GM12878 (cell line): ENCODE results near the gene DHRS7B. TPM values are rescaled to one million over a fixed set of nuclear protein-coding genes. Genes with fewer than 3 reads are reported as not detected.
"Not testable (repeated sequence)": the region's sequence is repeated elsewhere in the genome, so short reads cannot be mapped to it uniquely, and the experiment has no call there.

Experiments used
- ATAC-seq: fragments of 200-7000 bp; cut with Tn5 transposase; 3 replicates; pipeline ENCODE4 v1.9.1; 2020; ENCODE audit warnings: mild to moderate bottlenecking, moderate library complexity
- BruUV-seq: library from RNA; stranded (reverse); fragments of 400-500 nt; replicated peaks from 2 replicates; lab custom pipeline; 2021; lab: Mats Ljungman, UMichigan
- CTCF ChIA-PET: fragments of 300-600 bp; sonication (Branson Sonifier 250); formaldehyde crosslinking; extraction: SDS; loops from one replicate; lab custom pipeline; 2021; ENCODE audit warnings: inconsistent platforms; lab: Yijun Ruan, JAX
- POLR2A ChIA-PET: fragments of 350-600 bp; formaldehyde crosslinking; extraction: SDS; loops from one replicate; lab custom pipeline; 2021; ENCODE audit warnings: inconsistent platforms; lab: Charles Lee
- RAD21 ChIA-PET: fragments of 300-600 bp; sonication (Branson Sonifier 250); formaldehyde crosslinking; loops from one replicate; lab custom pipeline; 2023; ENCODE audit warnings: antibody characterized with exemption; ENCODE audit not compliant: unreplicated experiment; lab: Charles Lee
- SMC1A ChIA-PET: fragments of 300-600 bp; sonication (Branson Sonifier 250); formaldehyde crosslinking; loops from one replicate; lab custom pipeline; 2023; ENCODE audit not compliant: unreplicated experiment, uncharacterized antibody; lab: Charles Lee
- DNase-seq: peaks from one replicate; pipeline ENCODE4 v3.0.0-alpha.2; 2011; ENCODE audit warnings: low read depth, low spot score
- FAIRE-seq: peaks from 3 replicates; lab custom pipeline; 2011; peaks lifted over from hg19 to GRCh38; lab: Jason Lieb, UNC
- H2AFZ ChIP-seq: 2 replicates; pipeline ENCODE4 v1.6.0; 2011; ENCODE audit warnings: low read depth, low read length, control low read depth; ENCODE audit not compliant: control insufficient read depth
- H3K27ac ChIP-seq: 2 replicates; pipeline ENCODE4 v1.5.1; 2011; ENCODE audit warnings: control low read depth; ENCODE audit not compliant: control insufficient read depth, insufficient read depth
- H3K27me3 ChIP-seq, 2 experiments: replicated peaks in 1 of 2; 2 replicates each; pipeline versions ENCODE4 v1.6.0 to v1.6.1; 2011; ENCODE audit warnings: low read length in 1 of 2; ENCODE audit not compliant: control insufficient read depth in 2 of 2, insufficient read depth in 2 of 2
- H3K36me3 ChIP-seq, 2 experiments: 2 replicates each; pipeline ENCODE4 v1.5.1; 2011; ENCODE audit warnings: low read length in 1 of 2; ENCODE audit not compliant: control insufficient read depth in 2 of 2, insufficient read depth in 2 of 2
- H3K4me1 ChIP-seq: 2 replicates; pipeline ENCODE4 v1.6.1; 2011; ENCODE audit warnings: mild to moderate bottlenecking, low read length, moderate library complexity, mixed read lengths; ENCODE audit not compliant: control insufficient read depth, insufficient read depth
- H3K4me2 ChIP-seq: 2 replicates; pipeline ENCODE4 v1.6.0; 2011; ENCODE audit warnings: control low read depth; ENCODE audit not compliant: control insufficient read depth, insufficient read depth
- H3K4me3 ChIP-seq: fragments of 200-600 bp; sonication (generic); 2 replicates; pipeline ENCODE4 v1.5.1; 2016
- H3K79me2 ChIP-seq: 2 replicates; pipeline ENCODE4 v1.6.0; 2011; ENCODE audit warnings: low read length; ENCODE audit not compliant: control insufficient read depth, insufficient read depth
- H3K9ac ChIP-seq: 2 replicates; pipeline ENCODE4 v1.8.0; 2011; ENCODE audit warnings: low read length, control low read depth, mixed read lengths; ENCODE audit not compliant: control insufficient read depth, insufficient read depth
- H3K9me3 ChIP-seq: replicated peaks from 3 replicates; pipeline ENCODE4 v1.5.1; 2011; ENCODE audit warnings: mild to moderate bottlenecking, low read length; ENCODE audit not compliant: control insufficient read depth, insufficient read depth
- H4K20me1 ChIP-seq: 2 replicates; pipeline ENCODE4 v1.6.0; 2011; ENCODE audit not compliant: control insufficient read depth, insufficient read depth
- JUND ChIP-seq: IDR thresholded peaks from 2 replicates; pipeline ENCODE4 v1.6.1; 2012; ENCODE audit warnings: low read depth, mild to moderate bottlenecking, low read length, improper control_type of control experiment, moderate library complexity
- REST ChIP-seq: IDR thresholded peaks from 2 replicates; pipeline ENCODE4 v1.6.1; 2012; ENCODE audit warnings: mild to moderate bottlenecking, low read depth, low read length
- WRNIP1 ChIP-seq: IDR thresholded peaks from 2 replicates; pipeline ENCODE4 v1.6.1; 2011; ENCODE audit warnings: low read depth, low read length, improper control_type of control experiment, borderline replicate concordance
- WGBS: methylation state at CpG from one replicate; pipeline ENCODE4 v1.1.6; 2016; ENCODE audit warnings: low lambda C conversion rate; ENCODE audit not compliant: insufficient replicate concordance, insufficient coverage; ENCODE audit errors: missing lambda C conversion rate; 5-methylcytosine and 5-hydroxymethylcytosine counted together
- in situ Hi-C: fragments of 300-500 bp; cut with MboI; formaldehyde crosslinking; loops from 9 replicates; pipeline ENCODE4 v1.14.3; 2018; ENCODE audit warnings: mixed read lengths
- intact Hi-C: fragments of 100-400 bp; cut with micrococcal nuclease; formaldehyde crosslinking; loops from one replicate; pipeline ENCODE4 v1.14.2; 2022; ENCODE audit not compliant: unreplicated experiment
- polyA plus RNA-seq, 11 experiments: library from polyadenylated mRNA; depleted of rRNA in 4 of 11; unstranded in 6 of 11; stranded (reverse) in 5 of 11; fragments of >200 nt; fragmentation: Nextera tagmentation in 4 of 11; fragmentation: Illumina TruSeq in 1 of 11; extraction: Ambion mirVana in 4 of 11; extraction: Trizol in 1 of 11; gene quantifications; 1 replicate in 1 of 11; 2 replicates in 10 of 11; pipeline versions ENCODE4 v1.2.1 to v1.2.3, GENCODE V29; 2011 to 2016; ENCODE audit warnings: inconsistent platforms in 2 of 11, missing spikeins in 2 of 11, low read depth in 1 of 11
- total RNA-seq, 4 experiments: library from RNA; depleted of rRNA in 3 of 4; stranded (reverse); fragments of >200 nt in 3 of 4; fragmentation: Illumina TruSeq in 1 of 4; extraction: Trizol in 1 of 4; gene quantifications; 2 replicates each; pipeline versions ENCODE4 v1.2.1 to v1.2.3, GENCODE V29; 2013 to 2021
- TF ChIP-seq, protein P1 (sequence below), 3 experiments: IDR thresholded peaks in 2 of 3; conservative IDR thresholded peaks in 1 of 3; 2 replicates each; pipeline ENCODE4 v1.5.1; 2011; ENCODE audit warnings: low read depth in 3 of 3, low read length in 3 of 3, mild to moderate bottlenecking in 3 of 3, control low read depth in 2 of 3, moderate library complexity in 2 of 3, inconsistent platforms in 1 of 3, mixed read lengths in 1 of 3; ENCODE audit not compliant: control insufficient read depth in 2 of 3, insufficient read depth in 1 of 3; ENCODE audit errors: extremely low read depth in 1 of 3
- TF ChIP-seq, protein P2 (sequence below): fragments of 450-650 bp; formaldehyde crosslinking; IDR thresholded peaks from 2 replicates; pipeline ENCODE4 v1.5.0; 2022; ENCODE audit warnings: mild to moderate bottlenecking, missing genetic modification characterization

The DHRS7B gene
- total and polyA plus RNA-seq, 10 of the 15 experiments (the other 5 are each of a cell fraction or from before 2014, with no cell fraction given) = 11.1 to 35.6 (median 23.0) TPM

- in situ Hi-C loops = no loop called here
- Histone ChIP-seq H4K20me1 (no peaks in the 10 kb centered on the region), H3K9me3 (peaks cover 3% of the 10 kb centered on the region; the same call in 2 of the 3 replicates), H3K27ac (peak overlapping the region; percentile 50), H3K4me3 (no peak overlapping the region), H3K79me2 (peaks cover 9% of the 10 kb centered on the region), H3K4me2 (no peak overlapping the region), H3K27me3 (no peaks in the 10 kb centered on the region), H3K4me1 (peaks cover 35% of the 10 kb centered on the region), H3K36me3 (no peaks in the 10 kb centered on the region; a peak in 2 of 4 replicates), H2AFZ (no peak overlapping the region; the same call in 1 of the 2 replicates), H3K9ac (peak overlapping the region; percentile 8; the same call in 1 of the 2 replicates)
- DNase-seq = no peak
- no peak; the same call in 1 of the 3 replicates for ATAC-seq
- ChIA-PET POLR2A (interaction anchor here (0.8 to 1.1 kb wide), 2 partner anchors 11 to 133 kb away, joined by 3 to 5 read pairs; no protein-coding TSS in a partner anchor), SMC1A (interaction anchor here (0.6 to 2.3 kb wide), 3 partner anchors 11 to 22 kb away, joined by 3 to 6 read pairs (median 5); no protein-coding TSS in a partner anchor), CTCF (interaction anchor here (0.6 to 2.6 kb wide), 5 partner anchors 10 to 115 kb away, joined by 3 to 13 read pairs (median 3); partner anchors contain the start of gene DHRS7B), RAD21 (interaction anchor here (2.3 to 2.5 kb wide), 2 partner anchors 12 to 15 kb away, joined by 8 to 14 read pairs; no protein-coding TSS in a partner anchor)
- intact Hi-C loops = no loop called here
- TF ChIP-seq, protein P1, sequence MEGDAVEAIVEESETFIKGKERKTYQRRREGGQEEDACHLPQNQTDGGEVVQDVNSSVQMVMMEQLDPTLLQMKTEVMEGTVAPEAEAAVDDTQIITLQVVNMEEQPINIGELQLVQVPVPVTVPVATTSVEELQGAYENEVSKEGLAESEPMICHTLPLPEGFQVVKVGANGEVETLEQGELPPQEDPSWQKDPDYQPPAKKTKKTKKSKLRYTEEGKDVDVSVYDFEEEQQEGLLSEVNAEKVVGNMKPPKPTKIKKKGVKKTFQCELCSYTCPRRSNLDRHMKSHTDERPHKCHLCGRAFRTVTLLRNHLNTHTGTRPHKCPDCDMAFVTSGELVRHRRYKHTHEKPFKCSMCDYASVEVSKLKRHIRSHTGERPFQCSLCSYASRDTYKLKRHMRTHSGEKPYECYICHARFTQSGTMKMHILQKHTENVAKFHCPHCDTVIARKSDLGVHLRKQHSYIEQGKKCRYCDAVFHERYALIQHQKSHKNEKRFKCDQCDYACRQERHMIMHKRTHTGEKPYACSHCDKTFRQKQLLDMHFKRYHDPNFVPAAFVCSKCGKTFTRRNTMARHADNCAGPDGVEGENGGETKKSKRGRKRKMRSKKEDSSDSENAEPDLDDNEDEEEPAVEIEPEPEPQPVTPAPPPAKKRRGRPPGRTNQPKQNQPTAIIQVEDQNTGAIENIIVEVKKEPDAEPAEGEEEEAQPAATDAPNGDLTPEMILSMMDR (IDR thresholded peaks at IDR 0.05 in 2 of 3, conservative IDR thresholded peaks at IDR 0.05 in 1 of 3; ENCODE audit: control insufficient read depth in 2 of 3, extremely low read depth in 1 of 3, insufficient read depth in 1 of 3, low read depth in 3 of 3, low read length in 3 of 3) = no peak
- TF ChIP-seq, protein P2, sequence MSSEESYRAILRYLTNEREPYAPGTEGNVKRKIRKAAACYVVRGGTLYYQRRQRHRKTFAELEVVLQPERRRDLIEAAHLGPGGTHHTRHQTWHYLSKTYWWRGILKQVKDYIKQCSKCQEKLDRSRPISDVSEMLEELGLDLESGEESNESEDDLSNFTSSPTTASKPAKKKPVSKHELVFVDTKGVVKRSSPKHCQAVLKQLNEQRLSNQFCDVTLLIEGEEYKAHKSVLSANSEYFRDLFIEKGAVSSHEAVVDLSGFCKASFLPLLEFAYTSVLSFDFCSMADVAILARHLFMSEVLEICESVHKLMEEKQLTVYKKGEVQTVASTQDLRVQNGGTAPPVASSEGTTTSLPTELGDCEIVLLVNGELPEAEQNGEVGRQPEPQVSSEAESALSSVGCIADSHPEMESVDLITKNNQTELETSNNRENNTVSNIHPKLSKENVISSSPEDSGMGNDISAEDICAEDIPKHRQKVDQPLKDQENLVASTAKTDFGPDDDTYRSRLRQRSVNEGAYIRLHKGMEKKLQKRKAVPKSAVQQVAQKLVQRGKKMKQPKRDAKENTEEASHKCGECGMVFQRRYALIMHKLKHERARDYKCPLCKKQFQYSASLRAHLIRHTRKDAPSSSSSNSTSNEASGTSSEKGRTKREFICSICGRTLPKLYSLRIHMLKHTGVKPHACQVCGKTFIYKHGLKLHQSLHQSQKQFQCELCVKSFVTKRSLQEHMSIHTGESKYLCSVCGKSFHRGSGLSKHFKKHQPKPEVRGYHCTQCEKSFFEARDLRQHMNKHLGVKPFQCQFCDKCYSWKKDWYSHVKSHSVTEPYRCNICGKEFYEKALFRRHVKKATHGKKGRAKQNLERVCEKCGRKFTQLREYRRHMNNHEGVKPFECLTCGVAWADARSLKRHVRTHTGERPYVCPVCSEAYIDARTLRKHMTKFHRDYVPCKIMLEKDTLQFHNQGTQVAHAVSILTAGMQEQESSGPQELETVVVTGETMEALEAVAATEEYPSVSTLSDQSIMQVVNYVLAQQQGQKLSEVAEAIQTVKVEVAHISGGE (CRISPR knock-in tag) = no peak
- TF ChIP-seq WRNIP1 (no peak), JUND (no peak), REST (no peak)
- FAIRE-seq = no peak
- 0% methylated on average over 3 of the region's 3 CpGs for WGBS
- no TSS peak for BruUV-seq
Measured at GRCh38 chr17:21143695-21144094, 16.9 kb downstream of the DHRS7B start.

DNA sequence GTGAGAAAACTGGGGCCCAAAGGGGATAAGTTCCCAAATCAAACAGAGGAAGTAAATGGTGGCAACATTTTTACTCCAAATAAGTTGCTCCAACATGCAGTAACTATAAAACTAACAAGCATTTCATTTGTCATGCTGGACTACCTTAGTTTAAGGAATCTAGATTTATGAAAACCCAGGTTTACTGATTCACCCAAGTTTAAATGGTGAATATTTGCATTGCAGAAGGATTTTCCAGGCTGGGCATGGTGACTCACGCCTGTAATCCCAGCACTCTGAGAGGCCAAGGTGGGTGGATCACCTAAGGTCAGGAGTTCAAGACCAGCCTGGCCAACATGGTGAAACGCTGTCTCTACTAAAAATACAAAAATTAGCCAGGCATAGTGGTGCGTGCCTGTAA lies 17.5 kb downstream of the DHRS7B start:
- H3K36me3 ChIP-seq, H4K20me1 ChIP-seq, in situ Hi-C loops, H2AFZ ChIP-seq, ATAC-seq, intact Hi-C loops, FAIRE-seq, H3K27ac ChIP-seq, H3K4me2 ChIP-seq, H3K9ac ChIP-seq, H3K79me2 ChIP-seq, BruUV-seq, H3K9me3 ChIP-seq, H3K27me3 ChIP-seq, DNase-seq, H3K4me3 ChIP-seq: not testable (repeated sequence)
- 94% methylated on average over 3 of the region's 3 CpGs for WGBS
- CTCF ChIA-PET = interaction anchor here (0.6 kb wide), 1 partner anchor 1538 kb away, joined by 5 read pairs; no protein-coding TSS in a partner anchor
- SMC1A ChIA-PET = interaction anchor here (1.3 kb wide), 1 partner anchor 23 kb away, joined by 5 read pairs; no protein-coding TSS in a partner anchor
- peaks cover 35% of the 10 kb centered on the region for H3K4me1 ChIP-seq
- POLR2A ChIA-PET = interaction anchor here (1.1 kb wide), 1 partner anchor 12 kb away, joined by 5 read pairs; no protein-coding TSS in a partner anchor
- RAD21 ChIA-PET = interaction anchor here (2.5 kb wide), 1 partner anchor 13 kb away, joined by 14 read pairs; no protein-coding TSS in a partner anchor
